GM18951 (cell line): Measurements from ENCODE around the gene DCST2.
"Not testable (repeated sequence)": the region's sequence is repeated elsewhere in the genome, so short reads cannot be mapped to it uniquely, and the experiment has no call there.

Source experiments
- POLR2A ChIP-seq: IDR thresholded peaks from 4 replicates; pipeline ENCODE4 v1.6.1; 2011; ENCODE audit warnings: mild to moderate bottlenecking; ENCODE audit not compliant: insufficient read length, insufficient read depth; ENCODE audit errors: extremely low read depth
- in situ Hi-C: fragments of 300-500 bp; cut with MboI; formaldehyde crosslinking; loops from one replicate; pipeline ENCODE4 v1.12.0; 2022; ENCODE audit warnings: low sequenced_read_pairs, mixed read lengths, inconsistent platforms; ENCODE audit not compliant: unreplicated experiment

Gene DCST2

GRCh38 chr1:154982341-154982740 lies 51.2 kb downstream of the DCST2 start:
- in situ Hi-C loops, result no loop called here
- no peak for TF ChIP-seq POLR2A

- no peak for TF ChIP-seq POLR2A
- in situ Hi-C loops, result no loop called here
Measured at GRCh38 chr1:154978360-154978759, 55.2 kb downstream of the DCST2 start.

DNA sequence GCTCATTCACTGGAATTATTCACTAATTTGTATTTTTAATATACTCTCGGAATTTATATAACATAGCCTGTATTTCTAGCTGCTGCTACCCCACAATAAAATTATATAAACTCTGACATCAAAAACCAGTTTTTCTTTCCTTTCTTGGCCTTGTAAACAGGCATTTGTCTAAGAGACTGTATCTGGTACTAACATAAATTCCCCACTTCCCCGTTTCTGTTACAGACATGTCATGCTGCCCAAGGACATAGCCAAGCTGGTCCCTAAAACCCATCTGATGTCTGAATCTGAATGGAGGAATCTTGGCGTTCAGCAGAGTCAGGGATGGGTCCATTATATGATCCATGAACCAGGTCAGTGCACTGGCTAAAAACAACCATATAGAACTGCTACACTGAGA lies 55.8 kb downstream of the DCST2 start:
- in situ Hi-C loops, result not testable (repeated sequence)

DNA sequence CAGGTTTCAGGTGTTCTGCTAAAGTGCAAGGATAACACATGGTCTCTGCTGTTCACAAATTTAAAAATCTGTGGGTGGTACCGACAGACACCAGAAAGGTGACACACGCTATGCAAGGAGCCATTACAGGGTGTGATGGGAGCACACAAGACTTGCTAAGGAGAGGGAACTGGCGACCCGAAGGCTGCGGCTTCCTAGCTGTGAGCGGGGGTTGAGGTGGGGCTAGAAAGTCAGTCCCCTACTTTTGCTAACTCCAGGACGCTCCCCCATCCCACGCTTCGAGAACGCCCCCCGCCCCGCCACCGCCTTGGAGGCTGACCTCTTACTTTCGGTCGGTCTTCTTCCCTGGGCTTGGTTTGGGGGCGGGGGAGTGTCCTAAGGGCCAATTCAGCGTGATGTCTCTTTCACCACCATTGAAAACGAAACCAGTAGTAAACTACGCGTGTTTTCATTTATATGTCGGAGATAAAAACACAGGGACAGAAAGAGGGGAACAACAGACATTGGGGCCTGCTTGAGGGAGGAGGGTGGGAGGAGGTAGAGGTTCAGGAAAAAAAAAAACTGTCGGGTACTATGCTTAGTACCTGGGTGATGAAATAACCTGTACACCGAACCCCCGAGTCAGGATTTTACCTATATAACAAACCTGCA lies 58.0 kb downstream of the DCST2 start:
- in situ Hi-C loops, result no loop called here
- TF ChIP-seq POLR2A, result peak; percentile 50

GRCh38 chr1:154974808-154975408 lies 58.7 kb downstream of the DCST2 start:
- peak; percentile 43 for TF ChIP-seq POLR2A
- in situ Hi-C loops, result no loop called here

- in situ Hi-C loops, result no loop called here
- peak; percentile 78 for TF ChIP-seq POLR2A
Measured at GRCh38 chr1:154974102-154974807, 59.3 kb downstream of the DCST2 start, which contains the start of gene CKS1B. TSS of gene CKS1B (plus strand) at chr1:154974681. CDS start at chr1:154974746, 65 bp downstream.

DNA sequence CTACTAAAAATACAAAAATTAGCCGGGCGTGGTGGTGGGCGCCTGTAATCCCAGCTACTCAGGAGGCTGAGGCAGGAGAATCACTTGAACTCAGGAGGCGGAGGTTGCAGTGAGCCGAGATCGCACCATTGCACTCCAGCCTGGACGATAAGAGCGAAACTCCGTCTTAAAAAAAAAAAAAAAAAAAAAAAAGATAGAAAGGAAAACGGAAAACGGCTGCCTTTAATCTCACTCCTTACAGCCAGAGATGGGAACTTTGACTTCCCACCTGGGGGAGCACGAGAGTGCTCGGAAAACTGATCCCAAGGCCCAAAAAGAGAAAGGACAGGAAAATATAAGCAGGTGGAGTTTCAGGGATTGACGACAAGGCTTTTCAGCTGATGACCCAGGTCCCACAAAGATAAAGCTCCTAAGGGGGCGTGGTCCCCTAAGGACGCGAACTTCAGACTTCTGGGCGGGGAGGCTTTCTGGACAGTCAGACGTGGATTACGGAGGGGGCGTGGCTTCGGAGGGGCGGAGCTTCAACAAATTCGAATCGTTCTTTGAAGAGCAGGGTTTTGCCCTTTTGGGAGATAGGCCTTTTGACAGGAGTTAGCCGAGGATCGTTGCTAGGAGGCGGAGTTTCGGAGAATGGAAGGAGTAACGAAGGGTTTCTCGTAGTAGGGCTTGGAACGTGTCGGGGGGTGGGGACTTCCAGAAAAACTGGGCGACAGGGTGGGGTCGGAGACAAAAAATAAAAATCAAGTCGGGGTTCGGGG lies 60.1 kb downstream of the DCST2 start:
- in situ Hi-C loops, result no loop called here

DNA sequence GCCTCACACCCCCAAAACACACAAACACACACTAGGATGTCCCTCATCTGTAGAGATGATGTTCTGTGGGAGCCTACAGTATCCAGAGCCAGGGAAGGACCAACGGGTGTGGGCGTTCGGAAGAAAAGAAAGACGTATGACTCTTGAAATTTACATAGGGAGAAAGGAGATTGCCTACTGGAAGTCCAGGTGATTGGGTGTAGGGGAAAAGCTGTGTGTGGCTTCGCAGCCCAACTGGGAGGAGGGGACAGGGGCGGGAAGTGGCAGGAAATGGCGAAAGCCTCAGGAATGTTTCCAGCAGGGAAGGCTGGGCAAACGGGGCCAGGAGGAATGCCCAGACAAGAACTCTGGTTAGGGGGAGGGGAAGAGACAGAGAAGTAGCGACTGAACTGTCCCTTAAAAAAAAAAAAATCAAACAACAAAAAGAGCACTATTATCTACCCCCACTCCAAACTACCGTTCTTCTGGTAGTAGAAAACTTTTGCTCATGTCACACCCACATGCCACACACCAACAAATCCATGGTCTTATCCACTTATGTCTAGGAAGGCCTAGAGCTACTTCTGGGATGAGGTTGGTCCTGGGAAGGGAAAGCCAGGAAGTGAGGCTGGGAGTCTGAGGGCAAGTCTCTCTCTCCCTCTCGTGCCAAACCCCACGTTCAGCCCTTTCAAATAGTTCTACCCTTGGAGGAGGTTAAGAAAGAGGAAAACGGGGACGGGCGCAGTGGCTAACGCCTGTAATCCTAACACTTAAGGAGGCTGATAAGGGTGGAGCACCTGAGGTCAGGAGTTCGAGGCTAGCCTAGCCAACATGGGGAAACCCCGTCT lies 60.9 kb downstream of the DCST2 start:
- no peak for TF ChIP-seq POLR2A
- in situ Hi-C loops, result no loop called here

More for the DNA sequence above, 60.1 kb downstream of the DCST2 start:
- no peak for TF ChIP-seq POLR2A

GRCh38 chr1:154972213-154972516 lies 61.4 kb downstream of the DCST2 start:
- TF ChIP-seq POLR2A, result no peak
- in situ Hi-C loops, result no loop called here

DNA sequence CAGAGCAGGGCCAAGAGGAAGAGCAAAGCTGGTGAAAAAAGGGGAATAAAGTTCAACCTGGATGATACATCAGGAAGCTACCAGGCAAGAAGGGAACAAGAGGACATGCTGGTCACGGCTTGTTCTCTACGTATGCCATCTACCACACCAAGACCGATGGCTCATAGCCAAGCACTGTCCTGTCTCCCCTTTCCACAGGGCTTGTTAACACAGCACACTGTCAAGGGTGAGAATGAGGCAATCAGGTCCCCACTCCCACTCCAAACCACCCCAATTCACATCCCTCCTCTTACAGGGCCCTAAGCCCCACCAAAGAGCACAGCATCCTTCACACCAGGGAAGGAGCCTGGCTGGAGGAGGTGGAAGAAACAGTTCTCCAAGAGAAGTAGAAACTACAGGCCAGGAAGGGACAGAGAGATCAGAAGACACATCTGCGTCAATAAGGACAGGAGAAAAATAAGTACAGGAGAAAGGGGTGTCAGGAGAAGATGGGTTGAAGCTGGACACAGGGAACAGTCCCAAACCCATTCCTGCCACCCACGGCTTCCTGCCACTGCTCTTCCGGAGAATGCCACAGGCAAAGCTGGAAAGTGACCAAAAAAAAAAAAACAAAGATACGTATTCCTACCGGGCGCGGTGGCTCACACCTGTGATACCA lies 62.1 kb downstream of the DCST2 start:
- no peak for TF ChIP-seq POLR2A
- in situ Hi-C loops, result no loop called here

GRCh38 chr1:154970631-154971340 lies 62.8 kb downstream of the DCST2 start, which contains the start of gene SHC1:
TSS of gene SHC1 (minus strand) at chr1:154970747. CDS start at chr1:154970526, 221 bp downstream.
- peak; percentile 34 for TF ChIP-seq POLR2A
- in situ Hi-C loops, result no loop called here

DNA sequence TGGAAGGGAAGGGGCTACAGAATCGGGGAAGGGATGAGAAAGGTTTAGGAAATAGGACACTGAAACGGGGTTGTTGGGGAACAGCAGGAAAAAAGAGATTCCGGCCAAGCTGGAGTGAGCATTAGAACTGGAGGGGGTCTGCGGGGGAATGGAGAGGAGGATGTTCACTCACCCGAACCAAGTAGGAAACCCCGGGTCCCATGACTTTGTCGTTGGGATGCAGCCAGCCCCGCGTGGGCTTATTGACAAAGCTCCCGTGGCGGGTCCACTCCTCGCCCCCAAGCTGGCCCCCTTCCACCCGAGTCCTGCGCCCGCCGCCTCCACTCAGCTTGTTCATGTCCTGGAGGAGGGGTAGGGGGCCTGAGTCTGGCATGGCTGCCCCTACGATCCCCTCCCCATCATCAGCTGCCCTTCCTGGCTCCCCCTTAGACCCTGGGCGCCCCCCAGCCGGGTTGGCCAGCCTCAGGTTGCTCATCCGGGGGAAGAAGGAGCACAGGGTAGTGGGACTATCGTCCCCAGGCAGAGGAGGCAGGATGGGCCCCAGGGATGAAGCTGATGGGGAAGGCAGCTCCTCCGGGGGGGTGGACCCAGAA lies 63.6 kb downstream of the DCST2 start:
- in situ Hi-C loops, result no loop called here
- no peak for TF ChIP-seq POLR2A
